CD14-positive monocyte (primary cell): Measurements from ENCODE around the gene RETREG3. TPM values are rescaled to one million over a fixed set of nuclear protein-coding genes. Genes with fewer than 3 reads are reported as not detected.

ENCODE experiments used
- DNase-seq, 3 donors: peaks; one replicate each; pipeline ENCODE4 v3.0.0-alpha.2; 2011 to 2022
- H2AFZ ChIP-seq: 2 replicates; pipeline ENCODE4 v1.6.0; 2012; ENCODE audit warnings: mild to moderate bottlenecking, low read depth, low read length, inconsistent platforms; ENCODE audit not compliant: insufficient read depth, poor library complexity, severe bottlenecking
- H3K27ac ChIP-seq, 2 donors: 1 replicate in 1 of 2; 2 replicates in 1 of 2; pipeline ENCODE4 v1.5.1; 2012 to 2013; ENCODE audit warnings: low read length in 2 of 2, control low read depth in 1 of 2, inconsistent platforms in 1 of 2, low read depth in 1 of 2, mild to moderate bottlenecking in 1 of 2
- H3K27me3 ChIP-seq, 2 donors: one replicate each; pipeline versions ENCODE4 v1.6.0 to v1.6.1; 2011 to 2013; ENCODE audit warnings: low read length in 2 of 2; ENCODE audit not compliant: control insufficient read depth in 2 of 2, insufficient read depth in 2 of 2
- H3K36me3 ChIP-seq, 2 donors: replicated peaks in 1 of 2; 1 replicate in 1 of 2; 2 replicates in 1 of 2; pipeline versions ENCODE4 v1.5.1 to v1.6.1; 2012 to 2013; ENCODE audit warnings: low read length in 2 of 2, control low read depth in 1 of 2, inconsistent platforms in 1 of 2, mild to moderate bottlenecking in 1 of 2; ENCODE audit not compliant: insufficient read depth in 2 of 2, control insufficient read depth in 1 of 2
- H3K4me1 ChIP-seq, 2 donors: 1 replicate in 1 of 2; 2 replicates in 1 of 2; pipeline versions ENCODE4 v1.5.1 to v1.6.1; 2012 to 2013; ENCODE audit warnings: low read length in 2 of 2, control low read depth in 1 of 2, inconsistent platforms in 1 of 2, mild to moderate bottlenecking in 1 of 2, moderate library complexity in 1 of 2; ENCODE audit not compliant: insufficient read depth in 2 of 2, control insufficient read depth in 1 of 2
- H3K4me2 ChIP-seq: replicated peaks from 2 replicates; pipeline ENCODE3; 2012; ENCODE audit warnings: low read length, moderate library complexity, mild to moderate bottlenecking; ENCODE audit not compliant: poor library complexity, severe bottlenecking; ENCODE audit errors: extremely low read depth
- H3K4me3 ChIP-seq, 3 experiments: fragments of 200-600 bp in 1 of 3; sonication (generic) in 1 of 3; replicated peaks in 1 of 3; 1 replicate in 2 of 3; 2 replicates in 1 of 3; pipeline ENCODE4 v1.5.1; 2011 to 2013; ENCODE audit warnings: low read length in 3 of 3, mild to moderate bottlenecking in 3 of 3, control low read depth in 2 of 3, low read depth in 2 of 3, inconsistent platforms in 1 of 3, moderate library complexity in 1 of 3
- H3K79me2 ChIP-seq: 2 replicates; pipeline ENCODE4 v1.6.0; 2012; ENCODE audit warnings: mild to moderate bottlenecking, control low read depth, inconsistent platforms, low read length, moderate library complexity; ENCODE audit not compliant: insufficient read depth
- H3K9ac ChIP-seq: 2 replicates; pipeline ENCODE4 v1.6.0; 2017; ENCODE audit warnings: low read length, mild to moderate bottlenecking; ENCODE audit not compliant: insufficient read depth, poor library complexity, severe bottlenecking
- H3K9me3 ChIP-seq, 2 donors: replicated peaks in 1 of 2; 1 replicate in 1 of 2; 2 replicates in 1 of 2; pipeline versions ENCODE4 v1.5.1 to v1.6.1; 2012 to 2013; ENCODE audit warnings: low read length in 2 of 2, control low read depth in 1 of 2; ENCODE audit not compliant: control insufficient read depth in 1 of 2, insufficient read depth in 1 of 2
- H4K20me1 ChIP-seq: 2 replicates; pipeline ENCODE4 v1.6.0; 2012; ENCODE audit warnings: mild to moderate bottlenecking, low read length, control low read depth, moderate library complexity; ENCODE audit not compliant: insufficient read depth
- H3K27ac Mint-ChIP-seq, 7 donors: one replicate each; pipeline ENCODE4 v1.8.0; 2020; ENCODE audit warnings: mild to moderate bottlenecking in 7 of 7, mixed read lengths in 7 of 7, moderate library complexity in 6 of 7, inconsistent platforms in 2 of 7
- H3K27me3 Mint-ChIP-seq, 3 donors: one replicate each; pipeline ENCODE4 v1.8.0; 2021 to 2022; ENCODE audit warnings: low read depth in 3 of 3, mild to moderate bottlenecking in 3 of 3, mixed read lengths in 3 of 3, moderate library complexity in 3 of 3, inconsistent platforms in 1 of 3
- H3K36me3 Mint-ChIP-seq, 2 donors: one replicate each; pipeline ENCODE4 v1.8.0; 2020; ENCODE audit warnings: mixed read lengths in 2 of 2, inconsistent platforms in 1 of 2, mild to moderate bottlenecking in 1 of 2
- H3K4me1 Mint-ChIP-seq: one replicate; pipeline ENCODE4 v1.8.0; 2020; ENCODE audit warnings: mild to moderate bottlenecking, mixed read lengths
- H3K4me3 Mint-ChIP-seq, 2 donors: one replicate each; pipeline ENCODE4 v1.8.0; 2020; ENCODE audit warnings: mild to moderate bottlenecking in 2 of 2, mixed read lengths in 2 of 2, moderate library complexity in 1 of 2
- H3K9me3 Mint-ChIP-seq, 7 donors: one replicate each; pipeline ENCODE4 v1.8.0; 2020 to 2022; ENCODE audit warnings: mixed read lengths in 7 of 7, mild to moderate bottlenecking in 6 of 7, moderate library complexity in 6 of 7, inconsistent platforms in 2 of 7
- CTCF ChIP-seq: fragments of 200-600 bp; IDR thresholded peaks from one replicate; pipeline ENCODE4 v1.8.0; 2022; ENCODE audit warnings: antibody characterized with exemption, mild to moderate bottlenecking
- WGBS: methylation state at CpG from one replicate; pipeline ENCODE4 v1.1.5; 2013; ENCODE audit warnings: missing lambda C conversion rate; ENCODE audit not compliant: insufficient coverage; 5-methylcytosine and 5-hydroxymethylcytosine counted together
- intact Hi-C, 2 donors: fragments of 100-400 bp; cut with micrococcal nuclease; formaldehyde crosslinking; loops; one replicate each; pipeline versions ENCODE4 v1.15.0 to v1.15.1; 2023
- polyA plus RNA-seq, 3 donors: library from polyadenylated mRNA; depleted of rRNA in 1 of 3; unstranded in 2 of 3; stranded (reverse) in 1 of 3; fragments of 300-500 nt in 2 of 3; fragments of >200 nt in 1 of 3; fragmentation: Illumina TruSeq in 2 of 3; gene quantifications; 1 replicate in 2 of 3; 2 replicates in 1 of 3; pipeline ENCODE4 v1.2.3, GENCODE V29; 2012 to 2021

The RETREG3 gene
- polyA plus RNA-seq, 3 donors, result 34.0 to 69.9 (median 69.9) TPM

GRCh38 chr17:42568341-42569111 is 40.6 kb downstream of the RETREG3 start:
- Mint-ChIP-seq H3K36me3 (peaks cover 71 to 79% of the 10 kb centered on the region in 2 donors), H3K27ac (peak overlapping the region in 6 of 7 donors; percentile 61 to 96 (median 82)), H3K4me1 (peaks cover 32% of the 10 kb centered on the region), H3K27me3 (peaks cover 0 to 1% (median 0%) of the 10 kb centered on the region in 3 donors), H3K9me3 (no peaks in the 10 kb centered on the region), H3K4me3 (peak overlapping the region in 1 of 2 donors; percentile 93)
- 88% methylated on average over 8 of the region's 14 CpGs for WGBS
- no peak for DNase-seq
- Histone ChIP-seq H3K9me3 (no peaks in the 10 kb centered on the region), H3K4me2 (peak overlapping the region; percentile 78), H4K20me1 (peaks cover 67% of the 10 kb centered on the region), H3K79me2 (peaks cover 69% of the 10 kb centered on the region), H3K4me3 (peak overlapping the region in 1 of 3 experiments; percentile 97), H3K27ac (peak overlapping the region in 1 of 2 donors; percentile 94), H3K27me3 (no peaks in the 10 kb centered on the region), H2AFZ (no peak overlapping the region), H3K4me1 (peaks cover 26 to 36% of the 10 kb centered on the region in 2 donors), H3K36me3 (peaks cover 71 to 80% of the 10 kb centered on the region in 2 donors), H3K9ac (no peak overlapping the region)
- intact Hi-C loops, result loop anchor here (5.0 kb wide), 2 partner anchors 39 to 429 kb away; partner anchors contain the start of genes RETREG3 (in 1 of the 2), RPL27 (in 1 of the 2) and TUBG1 (in 1 of the 2)
- TF ChIP-seq CTCF, result no peak

DNA sequence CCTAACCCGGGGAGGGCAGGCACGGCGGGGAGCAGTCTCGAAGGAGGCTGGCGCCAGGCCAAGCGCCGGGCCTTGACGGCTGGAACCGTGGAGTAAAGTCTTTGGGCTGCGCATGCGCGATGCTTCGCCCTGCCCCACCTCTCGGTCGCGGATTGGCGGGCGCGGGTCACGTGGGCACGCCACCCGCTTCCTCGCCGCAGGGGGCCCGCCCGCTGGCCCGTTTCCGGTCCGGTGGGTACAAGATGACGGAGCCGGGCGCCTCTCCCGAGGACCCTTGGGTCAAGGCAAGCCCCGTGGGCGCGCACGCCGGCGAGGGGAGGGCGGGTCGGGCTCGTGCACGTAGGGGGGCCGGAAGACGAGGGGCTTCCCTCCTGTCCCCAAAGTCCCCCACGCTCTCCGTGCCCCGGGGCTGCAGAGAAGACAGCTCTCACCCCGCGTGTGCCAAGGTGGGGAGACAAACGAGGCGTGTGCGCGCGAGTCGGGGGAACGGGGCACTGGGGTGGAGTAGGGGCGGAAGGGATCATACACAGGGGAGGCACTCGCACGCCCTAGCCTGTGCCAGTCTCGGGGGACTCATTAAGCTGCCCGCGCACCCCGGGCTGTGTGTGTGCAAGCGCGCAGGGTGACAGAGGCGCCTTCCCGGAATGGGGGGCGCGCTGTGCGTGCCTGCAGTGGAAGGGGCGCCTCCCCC is 42.1 kb downstream of the RETREG3 start, which contains the start of gene MLX:
Gene MLX, plus strand, starts transcription at position 218 of the 691 bp plus-strand sequence. Its CDS starts 25 bp downstream, at position 243.
- H3K4me1 ChIP-seq, result peaks cover 39 to 51% of the 10 kb centered on the region in 2 donors
- peak within 1 kb of the TSS; percentile 78 for H3K4me2 ChIP-seq
- WGBS, result under 1% methylated on average over 58 of the region's 72 CpGs
- Mint-ChIP-seq H3K4me1 (peaks cover 36% of the 10 kb centered on the region), H3K27me3 (peaks cover 0 to 1% (median 0%) of the 10 kb centered on the region in 3 donors), H3K9me3 (no peaks in the 10 kb centered on the region), H3K4me3 (peak within 1 kb of the TSS; percentile 93 to 96), H3K27ac (peak within 1 kb of the TSS; percentile 85 to 97 (median 95)), H3K36me3 (peaks cover 58 to 67% of the 10 kb centered on the region in 2 donors)
- peak within 1 kb of the TSS; percentile 84 for H2AFZ ChIP-seq
- peak within 1 kb of the TSS; percentile 92 for H3K9ac ChIP-seq
- no peaks in the 10 kb centered on the region for H3K9me3 ChIP-seq
- H3K79me2 ChIP-seq, result peaks cover 74% of the 10 kb centered on the region
- H4K20me1 ChIP-seq, result peaks cover 66% of the 10 kb centered on the region
- peaks cover 56 to 65% of the 10 kb centered on the region in 2 donors for H3K36me3 ChIP-seq
- H3K4me3 ChIP-seq, result peak within 1 kb of the TSS; percentile 94 to 97 (median 97)
- peak; percentile 88 to 94 (median 90) for DNase-seq
- no peaks in the 10 kb centered on the region for H3K27me3 ChIP-seq
- intact Hi-C loops, result loop anchor here (1.0 to 5.0 kb wide), 3 partner anchors 10 to 430 kb away; partner anchors contain the start of genes PSMC3IP (in 1 of the 2), RETREG3 (in 1 of the 2), RPL27 (in 1 of the 2) and TUBG1 (in 1 of the 2)
- no peak for TF ChIP-seq CTCF
- peak within 1 kb of the TSS; percentile 84 to 94 for H3K27ac ChIP-seq
